ENCODE measurements around the gene STX16.

Gene STX16

DNA sequence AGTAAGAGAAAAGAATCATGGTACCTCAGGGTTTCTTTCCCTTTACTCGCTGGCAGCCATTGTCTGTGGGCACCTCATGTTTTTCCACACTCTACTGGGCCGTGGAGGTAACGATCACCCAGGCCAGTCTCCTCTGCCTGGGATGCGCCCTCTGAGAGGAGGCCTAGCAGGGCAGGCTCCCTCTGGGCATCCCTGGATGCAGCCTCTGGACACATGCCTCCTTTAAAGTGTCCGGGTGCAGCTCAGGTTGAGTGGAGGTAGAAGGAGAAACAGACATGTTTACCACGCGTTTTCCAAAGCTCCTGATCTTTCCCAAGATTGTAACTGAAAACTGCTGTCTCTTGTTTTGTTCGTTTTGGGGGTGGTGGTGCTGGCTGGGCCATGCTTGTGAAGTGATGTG, 27.7 kb downstream of the STX16 start:
- DNase-seq = no peak

- no peak for DNase-seq
These were observed 31.8 kb downstream of the STX16 start for GRCh38 chr20:58682656-58683531.

DNA sequence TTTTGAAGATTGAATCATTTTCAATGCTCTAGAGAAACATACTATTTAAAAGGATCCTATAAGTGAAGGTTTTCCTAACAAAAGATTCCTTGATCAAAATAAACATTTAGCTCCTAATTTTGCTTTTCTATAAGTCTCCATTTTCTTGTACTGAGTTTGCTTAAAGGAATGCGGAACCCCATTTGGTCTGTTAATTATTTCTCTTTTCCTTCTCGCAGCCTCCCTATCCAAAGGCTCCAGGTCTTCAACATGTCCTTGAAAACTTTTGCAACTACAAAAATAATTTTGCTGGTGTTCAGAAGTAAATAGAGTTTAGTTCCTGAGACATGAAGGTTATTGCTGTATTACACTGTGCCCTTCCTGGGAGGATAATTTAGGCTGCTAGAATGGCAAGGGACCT, 33.2 kb downstream of the STX16 start:
- DNase-seq = no peak

DNA sequence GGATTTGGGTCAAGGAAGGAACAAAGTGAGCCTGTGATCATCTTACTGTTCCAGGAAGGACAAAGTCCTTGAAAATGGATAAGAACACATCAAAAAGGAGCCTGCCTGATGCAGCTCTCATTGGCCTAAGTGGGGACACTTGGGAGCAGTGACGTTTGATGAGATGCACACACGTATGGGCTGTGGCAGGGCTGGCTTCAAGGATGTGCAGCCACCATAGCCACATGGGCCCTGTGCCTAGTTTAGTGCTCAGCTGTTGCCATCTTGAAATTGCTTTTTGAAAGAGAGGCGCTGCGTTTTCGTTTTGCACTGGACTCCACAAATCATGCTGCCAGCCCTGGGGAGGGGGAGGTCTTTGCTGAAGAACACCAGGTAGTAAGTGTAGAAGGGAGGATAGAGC, 34.9 kb downstream of the STX16 start:
- DNase-seq = no peak

- DNase-seq = no peak
These were observed 37.3 kb downstream of the STX16 start for GRCh38 chr20:58688414-58688813.

GRCh38 chr20:58688840-58689239, 37.8 kb downstream of the STX16 start:
- no peak for DNase-seq

GRCh38 chr20:58690396-58691135, 39.5 kb downstream of the STX16 start:
- no peak for DNase-seq

DNA sequence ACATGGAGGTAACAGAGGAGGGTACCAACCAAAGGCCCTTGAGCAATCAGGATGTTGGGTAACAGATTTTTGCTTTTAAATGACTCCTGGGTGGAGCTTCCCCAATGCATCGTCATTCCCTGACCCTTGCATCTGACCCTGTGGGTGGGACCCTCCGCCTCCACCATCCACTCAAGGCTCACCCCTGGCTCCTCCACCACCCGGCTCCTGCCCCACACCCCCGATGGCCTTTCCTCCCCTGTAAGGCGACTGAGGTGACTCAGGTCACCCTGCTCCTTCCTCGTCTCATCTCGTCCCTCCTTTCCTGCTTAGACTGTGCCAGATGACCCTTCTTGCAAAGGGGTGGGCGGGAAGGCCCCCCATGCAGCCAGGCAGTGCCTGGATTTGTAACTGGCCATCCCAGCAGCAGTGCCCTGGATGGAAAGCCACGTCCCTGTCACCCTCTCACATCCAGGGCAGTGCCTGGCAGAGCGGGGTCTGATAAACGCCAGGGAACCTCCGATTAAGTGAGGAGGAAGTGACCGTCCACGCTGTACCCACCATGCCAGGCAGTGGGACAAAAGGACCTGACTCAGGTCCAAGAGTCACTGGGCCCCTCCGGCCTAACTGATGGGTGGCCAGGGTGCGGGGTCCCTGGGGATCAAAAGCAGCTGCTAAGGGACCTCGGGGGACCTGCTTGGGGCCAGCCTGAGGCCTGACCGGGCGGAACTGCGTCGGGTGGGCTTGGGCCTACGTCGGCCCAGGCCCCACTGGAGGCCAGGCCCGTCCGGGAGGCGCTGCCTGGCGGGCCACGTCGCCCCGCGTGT, 40.9 kb downstream of the STX16 start:
- no peak for DNase-seq

DNA sequence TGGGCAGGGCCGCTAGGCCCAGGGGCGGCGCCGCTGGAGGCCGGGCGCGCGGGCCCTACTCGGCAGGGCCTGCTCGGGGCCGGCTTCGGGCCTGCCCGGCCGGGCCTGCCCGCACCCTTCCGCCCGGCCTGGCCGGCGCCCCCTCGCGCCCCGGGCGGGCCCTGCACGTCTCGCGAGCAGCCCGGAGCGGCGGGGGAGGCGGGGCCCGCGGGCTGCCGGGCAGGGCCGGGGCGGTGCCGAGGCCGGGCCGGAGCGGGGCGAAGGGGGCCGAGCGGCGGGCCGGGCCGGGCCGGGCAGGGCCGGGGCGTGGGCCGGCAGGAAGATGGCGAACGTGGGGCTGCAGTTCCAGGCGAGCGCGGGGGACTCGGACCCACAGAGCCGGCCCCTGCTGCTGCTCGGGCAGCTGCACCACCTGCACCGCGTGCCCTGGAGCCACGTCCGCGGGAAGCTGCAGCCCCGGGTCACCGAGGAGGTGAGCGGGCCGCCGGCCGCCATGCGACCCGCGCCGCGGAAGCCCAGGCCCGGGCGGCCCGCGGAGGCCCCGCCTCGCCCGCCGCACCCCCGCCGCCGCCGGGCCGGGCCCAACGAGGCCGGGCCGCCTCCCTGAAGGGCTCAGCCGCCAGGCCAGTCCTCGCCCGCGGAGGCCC, 41.6 kb downstream of the STX16 start, which contains the start of gene NPEPL1:
Gene NPEPL1 (plus strand): TSS at position 222 of the 647 bp plus-strand sequence. CDS start 101 bp downstream, at position 323.
- no peak for DNase-seq

GRCh38 chr20:58693226-58694006, 42.3 kb downstream of the STX16 start:
- DNase-seq = no peak

DNA sequence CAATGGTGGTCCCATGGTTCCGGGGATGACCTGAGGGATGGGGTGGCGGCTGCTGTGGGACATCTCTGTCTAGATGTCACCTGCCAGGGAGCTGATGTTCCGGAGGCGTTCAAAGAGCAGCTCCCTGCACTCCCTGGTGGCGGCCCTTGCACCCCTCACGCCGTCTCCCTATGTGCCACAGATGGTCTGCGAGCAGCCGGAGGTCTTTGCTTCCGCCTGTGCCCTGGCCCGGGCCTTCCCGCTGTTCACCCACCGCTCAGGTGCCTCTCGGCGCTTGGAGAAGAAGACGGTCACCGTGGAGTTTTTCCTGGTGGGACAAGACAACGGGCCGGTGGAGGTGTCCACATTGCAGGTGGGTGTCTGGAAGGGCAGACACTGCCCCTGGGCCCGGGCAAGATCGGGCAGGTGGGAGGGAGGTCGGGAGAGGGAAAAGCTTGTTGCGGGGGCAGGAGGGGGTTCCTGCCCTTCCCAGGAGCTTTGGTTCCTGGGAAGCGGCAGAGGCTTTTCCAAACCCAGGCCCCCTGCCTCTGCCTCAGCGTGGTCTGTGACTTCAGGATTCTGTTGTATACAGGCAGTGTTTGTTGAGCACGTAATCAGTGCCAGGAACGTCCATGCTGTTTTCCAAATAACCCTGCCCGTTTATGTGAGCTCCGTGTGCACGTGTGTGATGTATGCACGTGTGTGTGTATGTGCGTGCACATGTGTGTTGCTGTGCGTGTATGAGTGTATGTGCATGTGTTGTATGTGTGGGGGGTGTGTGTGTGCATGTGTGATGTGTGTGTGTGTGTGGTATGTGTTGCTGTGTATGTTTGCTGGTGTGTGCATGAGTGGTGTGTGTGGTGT, 43.4 kb downstream of the STX16 start:
- no peak for DNase-seq

DNA sequence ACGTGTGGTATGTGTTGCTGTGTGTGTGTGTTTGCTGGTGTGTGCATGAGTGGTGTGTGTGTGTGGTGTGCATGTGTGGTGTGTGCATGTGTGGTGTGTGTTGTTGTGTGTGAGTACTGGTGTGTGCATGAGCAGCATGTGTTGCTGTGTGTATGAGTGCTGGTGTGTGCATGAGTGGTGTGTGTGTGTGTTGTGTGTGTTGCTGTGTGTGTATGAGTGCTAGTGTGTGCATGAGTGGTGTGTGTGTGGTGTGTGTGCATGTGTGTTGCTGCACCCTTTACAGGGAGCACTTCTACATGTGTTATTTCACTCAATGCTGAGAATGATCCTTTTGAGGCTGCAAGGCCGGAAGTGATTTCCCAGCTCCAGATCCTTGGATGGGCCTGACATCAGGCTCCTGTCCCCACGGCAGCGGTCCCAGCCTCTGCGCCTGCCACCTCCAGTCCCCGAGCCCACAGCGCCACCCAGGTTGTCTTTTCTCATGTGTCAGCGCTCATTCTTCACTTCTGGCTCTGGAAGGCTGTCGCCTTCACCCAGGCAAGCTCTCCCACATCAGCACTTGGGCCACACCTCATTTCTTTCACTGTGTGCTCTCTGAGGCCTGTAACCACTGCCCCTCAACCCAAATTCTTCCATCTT, 44.1 kb downstream of the STX16 start:
- no peak for DNase-seq

DNA sequence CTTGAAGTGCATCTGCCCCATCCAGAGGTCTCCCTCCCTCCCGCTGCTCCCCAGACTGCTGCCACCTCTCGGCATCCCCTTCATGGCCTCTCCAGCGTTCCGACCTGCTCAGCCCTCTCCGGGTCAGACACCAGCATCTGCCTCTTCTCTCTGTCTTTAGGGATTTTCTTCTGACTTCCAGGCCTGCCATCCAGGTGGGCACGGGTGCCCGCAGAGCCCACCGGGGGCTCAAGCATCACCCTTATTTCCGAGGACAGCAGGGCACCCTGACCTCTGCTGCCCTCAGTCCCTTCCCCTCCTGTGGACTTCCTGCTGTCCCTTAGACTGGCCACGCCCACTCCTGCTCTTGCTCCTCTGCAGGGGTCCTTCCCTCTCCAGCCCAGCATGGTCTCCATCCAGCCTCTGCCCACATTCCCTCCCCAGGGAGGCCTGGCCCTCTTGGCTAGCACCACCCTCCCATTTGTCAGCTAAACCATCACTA, 44.9 kb downstream of the STX16 start:
- no peak for DNase-seq

- no peak for DNase-seq
These were observed 45.4 kb downstream of the STX16 start for GRCh38 chr20:58696411-58696961.

DNA sequence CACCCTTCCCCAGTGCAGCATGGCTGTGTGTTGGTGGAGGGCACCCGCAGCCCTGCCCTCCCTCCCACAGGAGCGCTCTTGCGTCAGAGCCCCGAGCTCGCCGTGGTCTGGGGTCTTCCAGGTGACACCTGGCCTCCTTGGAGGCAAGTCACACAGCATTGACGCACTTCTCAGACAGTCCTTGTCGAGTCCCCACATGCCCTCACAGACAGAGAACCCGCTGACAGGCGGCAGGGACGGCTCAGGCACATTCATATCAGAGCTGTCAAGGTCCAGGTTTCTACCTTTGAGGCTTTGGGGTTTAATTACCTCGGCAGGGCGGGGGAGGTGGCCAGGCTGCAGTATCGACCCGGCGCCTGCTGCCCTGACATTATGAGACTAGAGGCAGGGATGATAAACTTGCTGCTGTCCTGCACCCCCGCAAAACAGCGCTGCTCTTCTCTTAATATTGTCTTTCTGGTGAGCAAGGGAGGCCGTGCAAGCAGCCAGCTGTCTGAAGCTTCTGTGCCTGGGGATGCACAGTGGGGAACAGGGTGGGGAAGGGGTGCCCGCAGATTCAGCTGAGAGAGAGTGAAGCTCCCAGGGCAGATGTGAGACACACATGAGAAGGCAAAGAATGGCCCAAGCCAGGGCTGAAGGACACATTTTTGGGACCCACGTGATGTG, 46.3 kb downstream of the STX16 start:
- no peak for DNase-seq

- DNase-seq = no peak
These were observed 47.0 kb downstream of the STX16 start for GRCh38 chr20:58697867-58698703.

DNA sequence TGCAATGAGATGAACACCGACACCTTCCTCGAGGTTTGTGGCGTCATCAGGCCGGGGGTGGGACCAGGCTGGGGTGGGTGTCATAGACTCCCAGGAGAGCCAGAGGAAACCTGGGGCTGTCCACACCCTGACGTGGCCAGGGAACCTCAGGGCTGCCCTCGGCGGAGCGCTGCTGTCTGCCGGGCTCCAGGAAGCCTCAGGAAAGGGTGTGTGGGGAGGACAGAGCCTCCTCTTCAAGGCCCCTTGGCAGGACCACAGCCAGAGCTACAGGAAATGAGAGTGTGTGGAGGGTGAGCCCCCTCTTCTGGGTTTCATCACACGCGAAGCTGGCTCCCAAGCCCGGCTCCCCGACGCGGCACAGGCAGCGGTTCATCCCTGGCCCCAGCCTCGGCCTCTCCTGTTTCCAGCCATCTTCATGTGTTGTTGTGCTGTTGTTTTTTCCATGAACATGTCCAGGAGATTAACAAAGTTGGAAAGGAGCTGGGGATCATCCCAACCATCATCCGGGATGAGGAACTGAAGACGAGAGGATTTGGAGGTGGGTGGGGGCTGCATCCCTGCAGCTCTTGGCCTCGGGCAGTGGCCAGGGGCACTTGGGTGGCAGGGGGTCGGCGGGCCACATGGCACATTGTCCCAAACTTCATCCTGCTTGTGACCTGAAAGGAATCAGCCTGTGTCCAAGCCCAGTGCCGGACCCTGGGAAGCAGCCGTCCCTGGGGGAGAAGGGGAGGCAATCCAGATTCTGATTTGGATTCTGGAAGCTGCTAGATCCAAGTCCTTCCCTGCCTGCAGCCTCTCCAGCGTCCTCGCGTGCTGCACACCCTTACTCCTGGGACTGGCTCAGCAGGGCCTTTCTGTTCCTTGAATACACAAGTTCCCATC, 47.9 kb downstream of the STX16 start:
- no peak for DNase-seq
